B cell (primary cell): Measurements from ENCODE around the gene RAB33B. TPM values are rescaled to one million over a fixed set of nuclear protein-coding genes. Genes with fewer than 3 reads are reported as not detected.

Source experiments
- ATAC-seq: fragments of 200-7000 bp; cut with Tn5 transposase; one replicate; pipeline ENCODE4 v1.10.0; 2021; ENCODE audit warnings: low read depth, mild to moderate bottlenecking, moderate number of reproducible peaks, moderate library complexity
- CTCF ChIA-PET: fragments of 350-600 bp; sonication (Branson Sonifier 250); formaldehyde crosslinking; loops from one replicate; lab custom pipeline; 2021; ENCODE audit warnings: antibody characterized with exemption, inconsistent platforms; lab: Charles Lee
- POLR2A ChIA-PET: fragments of 350-600 bp; sonication (Branson Sonifier 250); formaldehyde crosslinking; loops from one replicate; lab custom pipeline; 2021; ENCODE audit warnings: antibody characterized with exemption; lab: Charles Lee
- DNase-seq: peaks from one replicate; pipeline ENCODE4 v3.0.0; 2013
- H2AFZ ChIP-seq: 2 replicates; pipeline ENCODE4 v1.6.1; 2012; ENCODE audit warnings: mild to moderate bottlenecking, low read depth, low read length; ENCODE audit not compliant: insufficient read depth, poor library complexity, severe bottlenecking
- H3K27ac ChIP-seq, 2 donors: 1 replicate in 1 of 2; 2 replicates in 1 of 2; pipeline ENCODE4 v1.5.1; 2012 to 2013; ENCODE audit warnings: low read length in 2 of 2, mild to moderate bottlenecking in 2 of 2, moderate library complexity in 1 of 2
- H3K27me3 ChIP-seq, 4 experiments: fragments of 200-600 bp in 1 of 4; sonication (generic) in 1 of 4; replicated peaks in 1 of 4; 1 replicate in 2 of 4; 2 replicates in 2 of 4; pipeline versions ENCODE4 v1.6.1 to v1.7.0; 2013 to 2016; ENCODE audit warnings: low read length in 3 of 4, mild to moderate bottlenecking in 2 of 4, mixed read lengths in 1 of 4, moderate library complexity in 1 of 4; ENCODE audit not compliant: insufficient read depth in 4 of 4, control insufficient read depth in 3 of 4; ENCODE audit errors: control extremely low read depth in 1 of 4
- H3K36me3 ChIP-seq, 2 experiments: replicated peaks in 1 of 2; 1 replicate in 1 of 2; 2 replicates in 1 of 2; pipeline versions ENCODE4 v1.6.1 to v1.7.1; 2013; ENCODE audit warnings: low read length in 1 of 2; ENCODE audit not compliant: insufficient read depth in 2 of 2, control insufficient read depth in 1 of 2; ENCODE audit errors: control extremely low read depth in 1 of 2, extremely low read depth in 1 of 2
- H3K4me1 ChIP-seq, 2 donors: fragments of 200-600 bp in 1 of 2; sonication (generic) in 1 of 2; 1 replicate in 1 of 2; 2 replicates in 1 of 2; pipeline versions ENCODE4 v1.5.1 to v1.6.1; 2013 to 2017; ENCODE audit warnings: low read length in 2 of 2; ENCODE audit not compliant: control insufficient read depth in 2 of 2, insufficient read depth in 2 of 2
- H3K4me2 ChIP-seq: replicated peaks from 2 replicates; pipeline ENCODE3; 2012; ENCODE audit warnings: mild to moderate bottlenecking, low read depth, low read length; ENCODE audit not compliant: poor library complexity, severe bottlenecking
- H3K4me3 ChIP-seq, 5 experiments: fragments of 200-600 bp in 1 of 5; sonication (generic) in 1 of 5; 1 replicate in 3 of 5; 2 replicates in 2 of 5; pipeline versions ENCODE4 v1.5.1 to v1.7.0; 2011 to 2016; ENCODE audit warnings: low read length in 4 of 5, mild to moderate bottlenecking in 4 of 5, low read depth in 2 of 5, control low read depth in 1 of 5, moderate library complexity in 1 of 5; ENCODE audit not compliant: insufficient read depth in 1 of 5; ENCODE audit errors: control extremely low read depth in 1 of 5, extremely low read depth in 1 of 5
- H3K79me2 ChIP-seq: fragments of 200-600 bp; sonication (generic); one replicate; pipeline ENCODE4 v1.6.0; 2016; ENCODE audit warnings: low read length; ENCODE audit not compliant: control insufficient read depth, insufficient read depth
- H3K9ac ChIP-seq: fragments of 200-600 bp; sonication (generic); 2 replicates; pipeline ENCODE4 v1.6.1; 2017; ENCODE audit warnings: mild to moderate bottlenecking, low read length, moderate library complexity
- H3K9me3 ChIP-seq, 3 donors: one replicate each; pipeline versions ENCODE4 v1.6.1 to v1.7.1; 2013; ENCODE audit warnings: low read length in 2 of 3; ENCODE audit not compliant: control insufficient read depth in 2 of 3, insufficient read depth in 1 of 3; ENCODE audit errors: control extremely low read depth in 1 of 3
- H4K20me1 ChIP-seq: 2 replicates; pipeline ENCODE4 v1.6.0; 2012; ENCODE audit warnings: mild to moderate bottlenecking, low read length; ENCODE audit not compliant: insufficient read depth, control insufficient read depth, poor library complexity, severe bottlenecking
- H3K27ac Mint-ChIP-seq: one replicate; pipeline ENCODE4 v1.8.0; 2021; ENCODE audit warnings: mixed read lengths
- H3K27me3 Mint-ChIP-seq: one replicate; pipeline ENCODE4 v1.8.0; 2021; ENCODE audit warnings: mixed read lengths
- H3K4me1 Mint-ChIP-seq: one replicate; pipeline ENCODE4 v1.8.0; 2021; ENCODE audit warnings: mixed read lengths
- H3K4me3 Mint-ChIP-seq: one replicate; pipeline ENCODE4 v1.8.0; 2021; ENCODE audit warnings: mixed read lengths
- H3K9me3 Mint-ChIP-seq: one replicate; pipeline ENCODE4 v1.8.0; 2022; ENCODE audit warnings: mixed read lengths; ENCODE audit not compliant: insufficient read depth
- CTCF ChIP-seq: fragments of 200-600 bp; IDR thresholded peaks from one replicate; pipeline ENCODE4 v1.8.0; 2022; ENCODE audit warnings: antibody characterized with exemption, mild to moderate bottlenecking
- EZH2 ChIP-seq: IDR thresholded peaks from 2 replicates; pipeline ENCODE4 v1.6.1; 2012; ENCODE audit warnings: borderline replicate concordance, low read depth, mild to moderate bottlenecking, moderate library complexity, low read length; ENCODE audit not compliant: insufficient read depth, poor library complexity, severe bottlenecking
- WGBS: methylation state at CpG from one replicate; pipeline ENCODE4 v1.1.5; 2013; ENCODE audit warnings: missing lambda C conversion rate; ENCODE audit not compliant: insufficient coverage; 5-methylcytosine and 5-hydroxymethylcytosine counted together
- intact Hi-C: fragments of 100-400 bp; cut with micrococcal nuclease; formaldehyde crosslinking; loops from one replicate; pipeline ENCODE4 v1.10.0; 2022
- polyA plus RNA-seq: library from polyadenylated mRNA; depleted of rRNA; stranded (reverse); fragments of >200 nt; gene quantifications from 2 replicates; pipeline ENCODE4 v1.2.3, GENCODE V29; 2012
- total RNA-seq, 2 donors: library from RNA; stranded (reverse); fragments of 120-200 nt in 1 of 2; gene quantifications; 1 replicate in 1 of 2; 2 replicates in 1 of 2; pipeline versions ENCODE4 v1.2.3 to v1.2.4, GENCODE V29; 2013 to 2022

RAB33B gene
- total and polyA plus RNA-seq, 2 donors (not counting 1 experiment from before 2014, with no cell fraction given): 13.1 to 18.2 TPM

DNA sequence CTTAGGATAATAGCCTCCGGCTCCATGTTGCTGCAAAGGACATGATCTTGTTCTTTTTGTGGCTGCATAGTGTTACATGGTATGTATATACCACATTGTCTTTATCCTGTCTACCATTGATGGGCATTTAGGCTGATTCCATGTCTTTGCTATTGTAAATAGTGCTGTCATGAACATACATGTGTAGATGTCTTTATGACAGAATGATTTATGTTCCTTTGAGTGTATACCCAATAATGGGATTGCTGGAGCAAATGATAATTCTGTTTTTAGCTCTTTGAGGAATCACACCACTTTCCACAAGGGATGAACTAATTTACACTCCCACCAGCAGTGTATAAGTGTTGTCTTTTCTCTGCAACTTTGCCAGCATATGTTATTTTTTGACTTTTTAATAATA is 4.6 kb downstream of the RAB33B start:
- H3K27ac ChIP-seq: no peak overlapping the region
- DNase-seq: no peak
- intact Hi-C loops: no loop called here
- ChIA-PET POLR2A (no interaction called here), CTCF (interaction anchor here (0.5 kb wide), 1 partner anchor 39 kb away, joined by 3 read pairs; no protein-coding TSS in a partner anchor)
- H3K4me1 ChIP-seq: peaks cover 18 to 31% of the 10 kb centered on the region in 2 donors
- H2AFZ ChIP-seq: no peak overlapping the region
- Mint-ChIP-seq H3K9me3 (no peaks in the 10 kb centered on the region), H3K4me3 (no peak overlapping the region), H3K27me3 (no peaks in the 10 kb centered on the region), H3K4me1 (peaks cover 54% of the 10 kb centered on the region), H3K27ac (no peak overlapping the region)
- WGBS: no CpG with 5 or more reads among the region's 1 CpG
- peaks cover 58% of the 10 kb centered on the region for H4K20me1 ChIP-seq
- no peak for ATAC-seq
- no peaks in the 10 kb centered on the region for H3K9me3 ChIP-seq
- H3K9ac ChIP-seq: no peak overlapping the region
- no peak overlapping the region for H3K4me3 ChIP-seq
- H3K79me2 ChIP-seq: peaks cover 94% of the 10 kb centered on the region
- TF ChIP-seq EZH2 (no peak), CTCF (no peak)
- H3K36me3 ChIP-seq: peaks cover 0 to 11% of the 10 kb centered on the region in 2 experiments
- H3K4me2 ChIP-seq: no peak overlapping the region
- no peaks in the 10 kb centered on the region for H3K27me3 ChIP-seq

GRCh38 chr4:139458999-139459398 is 5.1 kb downstream of the RAB33B start:
- no peak overlapping the region for H3K9ac ChIP-seq
- no peak for DNase-seq
- H3K9me3 ChIP-seq: no peaks in the 10 kb centered on the region
- H3K36me3 ChIP-seq: peaks cover 0 to 11% of the 10 kb centered on the region in 2 experiments
- no peak overlapping the region for H3K4me3 ChIP-seq
- CTCF ChIA-PET: interaction anchor here (0.5 kb wide), 1 partner anchor 39 kb away, joined by 3 read pairs; no protein-coding TSS in a partner anchor
- H3K27ac Mint-ChIP-seq: no peak overlapping the region
- no peak overlapping the region for H3K4me3 Mint-ChIP-seq
- H4K20me1 ChIP-seq: peaks cover 63% of the 10 kb centered on the region
- peaks cover 18 to 31% of the 10 kb centered on the region in 2 donors for H3K4me1 ChIP-seq
- H3K27me3 Mint-ChIP-seq: no peaks in the 10 kb centered on the region
- 100% methylated on average over 2 of the region's 3 CpGs for WGBS
- POLR2A ChIA-PET: no interaction called here
- no peak overlapping the region for H2AFZ ChIP-seq
- no peak overlapping the region for H3K27ac ChIP-seq
- H3K27me3 ChIP-seq: no peaks in the 10 kb centered on the region
- TF ChIP-seq CTCF: no peak
- peaks cover 54% of the 10 kb centered on the region for H3K4me1 Mint-ChIP-seq
- peaks cover 98% of the 10 kb centered on the region for H3K79me2 ChIP-seq
- no peak for ATAC-seq
- H3K9me3 Mint-ChIP-seq: no peaks in the 10 kb centered on the region
- no peak overlapping the region for H3K4me2 ChIP-seq
- intact Hi-C loops: no loop called here
